Activated effector memory CD4-positive, alpha-beta T cell treated with anti-CD3 and anti-CD28 coated beads, Interleukin-2, amount 50 U/mL, for 16 hours (primary cell): ENCODE results near the gene PRICKLE3.

Experiments used
- DNase-seq: peaks from one replicate; pipeline ENCODE4 v3.0.0-alpha.2; 2020

PRICKLE3 gene

GRCh38 chrX:49186125-49187027, at the start of gene PRICKLE3:
PRICKLE3 (minus strand) TSS chrX:49186373; CDS start chrX:49186297, 76 bp downstream.
- peak; percentile 90 for DNase-seq

GRCh38 chrX:49233887-49234555, 47.8 kb upstream of the PRICKLE3 start:
- DNase-seq = no peak

- no peak for DNase-seq
These were observed 47.0 kb upstream of the PRICKLE3 start, which contains the start of gene CACNA1F for GRCh38 chrX:49233176-49233575. CACNA1F (minus strand) TSS chrX:49233340; CDS start chrX:49233309, 31 bp downstream.

- no peak for DNase-seq
These were observed 46.4 kb upstream of the PRICKLE3 start for GRCh38 chrX:49232525-49232924.

- no peak for DNase-seq
These were observed 45.3 kb upstream of the PRICKLE3 start for GRCh38 chrX:49231333-49232000.

- DNase-seq = peak; percentile 82
These were observed 44.5 kb upstream of the PRICKLE3 start for GRCh38 chrX:49230500-49231232.

- no peak for DNase-seq
These were observed 42.0 kb upstream of the PRICKLE3 start for GRCh38 chrX:49228185-49228584.

- DNase-seq = no peak
These were observed 41.6 kb upstream of the PRICKLE3 start for GRCh38 chrX:49227726-49228125.

- no peak for DNase-seq
These were observed 40.8 kb upstream of the PRICKLE3 start for GRCh38 chrX:49226946-49227345.

GRCh38 chrX:49225858-49226257, 39.7 kb upstream of the PRICKLE3 start:
- DNase-seq = no peak

- no peak for DNase-seq
These were observed 35.7 kb upstream of the PRICKLE3 start for GRCh38 chrX:49221868-49222267.

GRCh38 chrX:49220100-49220499, 33.9 kb upstream of the PRICKLE3 start:
- no peak for DNase-seq

- DNase-seq = no peak
These were observed 28.9 kb upstream of the PRICKLE3 start for GRCh38 chrX:49214996-49215526.

GRCh38 chrX:49214416-49214815, 28.2 kb upstream of the PRICKLE3 start:
- DNase-seq = no peak

- DNase-seq = no peak
These were observed 26.7 kb upstream of the PRICKLE3 start for GRCh38 chrX:49212861-49213260.

- DNase-seq = no peak
These were observed 26.0 kb upstream of the PRICKLE3 start for GRCh38 chrX:49212209-49212608.

GRCh38 chrX:49211074-49211473, 24.9 kb upstream of the PRICKLE3 start:
- no peak for DNase-seq

GRCh38 chrX:49210406-49210805, 24.2 kb upstream of the PRICKLE3 start:
- DNase-seq = no peak

GRCh38 chrX:49209434-49210251, 23.5 kb upstream of the PRICKLE3 start:
- no peak for DNase-seq

GRCh38 chrX:49208399-49208798, 22.2 kb upstream of the PRICKLE3 start:
- no peak for DNase-seq

GRCh38 chrX:49206543-49206942, 20.4 kb upstream of the PRICKLE3 start:
- DNase-seq = no peak

- no peak for DNase-seq
These were observed 19.3 kb upstream of the PRICKLE3 start for GRCh38 chrX:49205443-49205842.
